IMR-90 (cell line): Measurements from ENCODE around the gene TLR6. TPM values are rescaled to one million over a fixed set of nuclear protein-coding genes. Genes with fewer than 3 reads are reported as not detected.

Experiments
- ATAC-seq: fragments of 200-7000 bp; cut with Tn5 transposase; 2 replicates; pipeline ENCODE4 v1.9.1; 2020; ENCODE audit warnings: low read depth, mild to moderate bottlenecking, moderate library complexity
- BruUV-seq: library from RNA; stranded (reverse); fragments of 400-500 nt; replicated peaks from 2 replicates; lab custom pipeline; 2021; lab: Mats Ljungman, UMichigan
- CTCF ChIA-PET: fragments of 300-600 bp; formaldehyde crosslinking; extraction: SDS; loops from one replicate; lab custom pipeline; 2021; ENCODE audit warnings: antibody characterized with exemption; lab: Yijun Ruan, JAX
- POLR2A ChIA-PET: fragments of 300-600 bp; sonication (Branson Sonifier 250); formaldehyde crosslinking; loops from one replicate; lab custom pipeline; 2022; ENCODE audit warnings: antibody characterized with exemption; ENCODE audit not compliant: unreplicated experiment; lab: Charles Lee
- DNase-seq: peaks from one replicate; pipeline ENCODE4 v3.0.0; 2013
- H2AFZ ChIP-seq: replicated peaks from 2 replicates; pipeline ENCODE3; 2013; ENCODE audit warnings: low read length, mild to moderate bottlenecking; ENCODE audit not compliant: poor library complexity
- H2AK5ac ChIP-seq: 2 replicates; pipeline ENCODE4 v1.6.1; 2013; ENCODE audit warnings: low read depth, low read length, inconsistent platforms
- H2AK9ac ChIP-seq: replicated peaks from 2 replicates; pipeline ENCODE3; 2013; ENCODE audit warnings: mild to moderate bottlenecking, low read depth, low read length, moderate library complexity; ENCODE audit not compliant: poor library complexity
- H2BK120ac ChIP-seq: 2 replicates; pipeline ENCODE4 v1.6.1; 2013; ENCODE audit warnings: low read depth, low read length, inconsistent platforms
- H2BK15ac ChIP-seq: 3 replicates; pipeline ENCODE4 v1.6.1; 2013; ENCODE audit warnings: low read depth, low read length, inconsistent platforms
- H2BK20ac ChIP-seq: 2 replicates; pipeline ENCODE4 v1.6.1; 2013; ENCODE audit warnings: low read depth, mild to moderate bottlenecking, inconsistent platforms, low read length, moderate library complexity
- H2BK5ac ChIP-seq: 2 replicates; pipeline ENCODE4 v1.6.1; 2013; ENCODE audit warnings: mild to moderate bottlenecking, low read depth, low read length, inconsistent platforms; ENCODE audit not compliant: poor library complexity, severe bottlenecking
- H3K14ac ChIP-seq: replicated peaks from 2 replicates; pipeline ENCODE4 v1.6.1; 2013; ENCODE audit warnings: low read depth, low read length, inconsistent platforms
- H3K18ac ChIP-seq: 2 replicates; pipeline ENCODE4 v1.6.1; 2013; ENCODE audit warnings: low read depth, low read length, control low read depth
- H3K23ac ChIP-seq: 2 replicates; pipeline ENCODE4 v1.6.1; 2013; ENCODE audit warnings: low read depth, low read length, inconsistent platforms
- H3K27ac ChIP-seq: 2 replicates; pipeline ENCODE4 v1.5.1; 2013; ENCODE audit warnings: mild to moderate bottlenecking, control low read depth, low read length; ENCODE audit not compliant: insufficient read depth
- H3K27me3 ChIP-seq: 2 replicates; pipeline ENCODE4 v1.6.1; 2013; ENCODE audit warnings: low read length; ENCODE audit not compliant: control insufficient read depth, insufficient read depth
- H3K36me3 ChIP-seq: 2 replicates; pipeline ENCODE4 v1.6.1; 2013; ENCODE audit warnings: low read length, mixed read lengths; ENCODE audit not compliant: control insufficient read depth, insufficient read depth
- H3K4ac ChIP-seq: 2 replicates; pipeline ENCODE4 v1.6.1; 2013; ENCODE audit warnings: low read depth, low read length, inconsistent platforms
- H3K4me1 ChIP-seq: 2 replicates; pipeline ENCODE4 v1.6.1; 2013; ENCODE audit warnings: low read length, mixed read lengths; ENCODE audit not compliant: control insufficient read depth, insufficient read depth
- H3K4me2 ChIP-seq: 2 replicates; pipeline ENCODE4 v1.6.1; 2013; ENCODE audit warnings: low read depth, mild to moderate bottlenecking, control low read depth, low read length, moderate library complexity
- H3K4me3 ChIP-seq: 2 replicates; pipeline ENCODE4 v1.5.1; 2013; ENCODE audit warnings: low read depth, mild to moderate bottlenecking, control low read depth, low read length, moderate library complexity; ENCODE audit not compliant: insufficient read depth
- H3K56ac ChIP-seq: 2 replicates; pipeline ENCODE4 v1.6.1; 2013; ENCODE audit warnings: low read length, inconsistent platforms; ENCODE audit not compliant: insufficient read depth; ENCODE audit errors: extremely low read depth
- H3K79me1 ChIP-seq, 2 experiments: 2 replicates each; pipeline ENCODE4 v1.6.1; 2013; ENCODE audit warnings: low read length in 2 of 2, inconsistent platforms in 1 of 2, low read depth in 1 of 2
- H3K9ac ChIP-seq: 2 replicates; pipeline ENCODE4 v1.6.1; 2013; ENCODE audit warnings: low read depth, low read length, control low read depth
- H3K9me1 ChIP-seq: 2 replicates; pipeline ENCODE4 v1.6.1; 2013; ENCODE audit warnings: low read length, inconsistent platforms; ENCODE audit not compliant: insufficient read depth
- H3K9me3 ChIP-seq: 2 replicates; pipeline ENCODE4 v1.6.1; 2013; ENCODE audit warnings: low read length; ENCODE audit not compliant: control insufficient read depth, insufficient read depth
- H4K20me1 ChIP-seq: 2 replicates; pipeline ENCODE4 v1.6.1; 2013; ENCODE audit warnings: low read length, inconsistent platforms; ENCODE audit not compliant: insufficient read depth
- H4K5ac ChIP-seq: 2 replicates; pipeline ENCODE4 v1.6.1; 2013; ENCODE audit warnings: mild to moderate bottlenecking, low read depth, low read length, control low read depth
- H4K8ac ChIP-seq, 2 experiments: 2 replicates each; pipeline ENCODE4 v1.6.1; 2013; ENCODE audit warnings: low read depth in 2 of 2, low read length in 2 of 2, control low read depth in 1 of 2, inconsistent platforms in 1 of 2
- H4K91ac ChIP-seq: 2 replicates; pipeline ENCODE4 v1.6.1; 2013; ENCODE audit warnings: low read depth, low read length, inconsistent platforms; ENCODE audit not compliant: insufficient read depth
- CHD1 ChIP-seq: IDR thresholded peaks from 2 replicates; pipeline ENCODE4 v1.6.1; 2012; ENCODE audit warnings: low read depth, low read length, improper control_type of control experiment
- MAZ ChIP-seq: IDR thresholded peaks from 2 replicates; pipeline ENCODE4 v1.6.1; 2012; ENCODE audit warnings: low read depth, mild to moderate bottlenecking, low read length, improper control_type of control experiment, moderate library complexity, borderline replicate concordance
- NFE2L2 ChIP-seq: fragments of 150-350 bp; IDR thresholded peaks from 2 replicates; pipeline ENCODE4 v1.6.1; 2016; ENCODE audit warnings: low read depth, mild to moderate bottlenecking, low read length
- RAD21 ChIP-seq: IDR thresholded peaks from 2 replicates; pipeline ENCODE4 v1.6.1; 2012; ENCODE audit warnings: low read length, improper control_type of control experiment
- WGBS, 2 experiments: methylation state at CpG; one replicate each; pipeline versions ENCODE4 v1.1.5 to v1.1.7; 2013; ENCODE audit warnings: missing lambda C conversion rate in 2 of 2; ENCODE audit not compliant: insufficient read length in 1 of 2; ENCODE audit errors: extremely low coverage in 2 of 2; 5-methylcytosine and 5-hydroxymethylcytosine counted together
- dilution Hi-C: fragments of 300-500 bp; cut with HindIII; formaldehyde crosslinking; loops from one replicate; pipeline ENCODE4 v1.14.3; 2018; ENCODE audit warnings: low sequenced_read_pairs; ENCODE audit not compliant: unreplicated experiment
- in situ Hi-C: fragments of 300-500 bp; cut with MboI; formaldehyde crosslinking; loops from 3 replicates; pipeline ENCODE4 v1.14.3; 2019; ENCODE audit warnings: low sequenced_read_pairs, inconsistent platforms, mixed read lengths
- intact Hi-C: fragments of 100-400 bp; cut with micrococcal nuclease; formaldehyde crosslinking; loops from 2 replicates; pipeline ENCODE4 v1.10.0; 2022
- polyA plus RNA-seq, 3 experiments: library from polyadenylated mRNA; depleted of rRNA; stranded (reverse); fragments of >200 nt; gene quantifications; 2 replicates each; pipeline ENCODE4 v1.2.3, GENCODE V29; 2012; ENCODE audit warnings: low replicate concordance in 1 of 3
- total RNA-seq: library from RNA; depleted of rRNA; stranded (reverse); fragments of >200 nt; gene quantifications from 2 replicates; pipeline ENCODE4 v1.2.3, GENCODE V29; 2012
- TF ChIP-seq, protein P1 (sequence below): fragments of 150-350 bp; IDR thresholded peaks from 2 replicates; pipeline ENCODE4 v1.6.1; 2017; ENCODE audit warnings: mild to moderate bottlenecking, antibody characterized with exemption, low read length, low read depth

The TLR6 gene
- total and polyA plus RNA-seq, 2 of the 4 experiments (the other 2 are of a cell fraction): 1.4 to 3.9 TPM

DNA sequence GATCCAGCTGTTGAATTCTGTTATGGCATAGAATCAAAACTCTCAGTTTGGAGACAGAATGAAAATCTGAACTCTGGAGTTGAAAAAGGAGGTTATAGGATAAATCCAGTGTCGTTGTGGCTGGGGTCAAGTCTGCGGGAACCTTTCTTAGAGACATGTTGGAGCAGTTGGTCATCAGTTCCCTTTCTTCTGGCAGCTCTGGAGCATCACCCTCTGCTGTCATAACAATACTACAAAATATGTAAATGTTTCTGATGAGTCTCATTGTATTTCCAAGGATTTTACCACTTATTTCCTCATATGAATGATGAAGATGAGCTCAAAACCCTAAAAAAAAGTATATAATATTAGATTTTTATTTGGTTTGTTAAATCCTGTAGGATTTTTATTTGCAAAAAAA, 81.3 kb downstream of the TLR6 start:
- Histone ChIP-seq H3K9me1 (no peaks in the 10 kb centered on the region), H3K27ac (no peak overlapping the region), H2BK5ac (no peak overlapping the region), H2AFZ (no peak overlapping the region), H3K14ac (no peak overlapping the region), H2AK5ac (no peak overlapping the region), H4K5ac (no peak overlapping the region), H3K36me3 (no peaks in the 10 kb centered on the region), H3K4me2 (no peak overlapping the region), H3K23ac (no peak overlapping the region), H3K27me3 (peaks cover 7% of the 10 kb centered on the region), H2BK20ac (no peak overlapping the region), H4K8ac (no peak overlapping the region), H3K4me3 (no peak overlapping the region), H2BK15ac (no peak overlapping the region), H3K9me3 (no peaks in the 10 kb centered on the region), H3K9ac (no peak overlapping the region), H2BK120ac (no peak overlapping the region), H3K56ac (no peak overlapping the region), H4K91ac (no peak overlapping the region), H3K18ac (no peak overlapping the region), H2AK9ac (no peak overlapping the region), H4K20me1 (no peaks in the 10 kb centered on the region), H3K4me1 (no peaks in the 10 kb centered on the region), H3K79me1 (no peaks in the 10 kb centered on the region), H3K4ac (no peak overlapping the region)
- DNase-seq (no peak), ATAC-seq (no peak)
- POLR2A ChIA-PET: no interaction called here
- dilution Hi-C loops (no loop called here), intact Hi-C loops (no loop called here), in situ Hi-C loops (no loop called here)
- CTCF ChIA-PET: interaction anchor here (0.8 kb wide), 1 partner anchor 9 kb away, joined by 3 read pairs; no protein-coding TSS in a partner anchor
- WGBS, 2 experiments: no CpG with 5 or more reads among the region's 2 CpGs
- no TSS peak for BruUV-seq
- TF ChIP-seq, protein P1, sequence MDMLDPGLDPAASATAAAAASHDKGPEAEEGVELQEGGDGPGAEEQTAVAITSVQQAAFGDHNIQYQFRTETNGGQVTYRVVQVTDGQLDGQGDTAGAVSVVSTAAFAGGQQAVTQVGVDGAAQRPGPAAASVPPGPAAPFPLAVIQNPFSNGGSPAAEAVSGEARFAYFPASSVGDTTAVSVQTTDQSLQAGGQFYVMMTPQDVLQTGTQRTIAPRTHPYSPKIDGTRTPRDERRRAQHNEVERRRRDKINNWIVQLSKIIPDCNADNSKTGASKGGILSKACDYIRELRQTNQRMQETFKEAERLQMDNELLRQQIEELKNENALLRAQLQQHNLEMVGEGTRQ: no peak
- TF ChIP-seq RAD21 (no peak), NFE2L2 (no peak), MAZ (no peak), CHD1 (no peak)
